ENCODE results near the gene ZNF45. TPM values are rescaled to one million over a fixed set of nuclear protein-coding genes. Genes with fewer than 3 reads are reported as not detected.

The ZNF45 gene
- total and polyA plus RNA-seq, 12 donors, result 5.8 to 22.4 (median 15.5) TPM

DNA sequence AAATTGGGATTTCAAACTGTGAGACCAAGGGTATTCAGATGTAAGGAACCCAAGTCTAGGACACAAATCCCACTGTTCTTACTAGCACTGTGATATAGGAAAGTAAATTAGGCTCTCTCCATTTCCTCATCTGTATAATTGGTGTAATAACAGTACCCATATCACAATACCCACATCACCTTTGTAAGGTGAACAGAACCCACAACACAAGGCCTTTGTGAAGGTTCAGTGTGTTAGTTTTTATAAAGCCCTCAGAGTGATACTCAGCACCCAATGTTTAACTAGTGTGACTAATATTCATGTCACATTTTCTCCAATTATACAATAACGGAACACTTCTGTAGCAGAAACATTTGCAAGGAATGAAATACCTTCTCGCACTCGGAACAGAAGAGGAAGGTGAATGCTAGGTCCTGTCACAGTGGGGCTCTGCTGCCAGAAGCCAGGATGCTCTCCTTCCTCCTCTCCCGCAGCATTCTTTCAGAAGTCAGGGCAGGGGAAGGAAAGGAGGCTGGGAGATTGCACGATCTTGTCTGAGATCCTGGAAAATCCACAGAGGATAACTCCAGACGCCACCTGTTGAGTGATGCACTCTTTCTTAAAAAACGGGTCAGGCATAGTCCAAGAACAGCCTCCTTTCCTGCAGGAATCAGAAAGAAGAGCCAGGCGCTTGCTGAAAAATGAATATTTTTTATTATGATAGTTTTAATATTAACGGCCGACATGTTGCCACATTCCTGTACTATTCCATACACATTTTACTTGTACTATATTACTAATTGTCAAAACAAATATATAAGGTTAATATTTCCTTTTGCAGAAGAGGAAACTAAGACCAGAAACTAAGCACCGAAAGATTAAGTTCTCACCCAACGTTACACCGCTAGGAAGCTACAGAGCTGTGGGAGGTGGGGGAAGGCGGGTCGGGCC is 762 bp downstream of the ZNF45 start:
- intact Hi-C loops (cut with DNase I), result no loop called here
- no peak for DNase-seq
- 8 to 13% (median 9%) methylated on average over 15 of the region's 15 CpGs for WGBS, 4 donors
- Histone ChIP-seq H3K4me1 (replicated peaks in 1 of 2) (peaks cover 0 to 17% of the 10 kb centered on the region in 2 donors), H3K27ac (peak overlapping the region in 4 of 5 donors; percentile 85 to 92 (median 88)), H3K27me3 (no peaks in the 10 kb centered on the region), H3K36me3 (replicated peaks in 1 of 2) (peaks cover 0 to 32% of the 10 kb centered on the region in 2 donors), H3K4me3 (peak overlapping the region; percentile 2 to 77 (median 64)), H3K9me3 (replicated peaks in 1 of 3) (no peaks in the 10 kb centered on the region)
- TF ChIP-seq POLR2A (IDR thresholded peaks at IDR 0.05) (no peak), CTCF (IDR thresholded peaks at IDR 0.05) (no peak)

GRCh38 chr19:43928820-43929219 is 6.3 kb downstream of the ZNF45 start:
- intact Hi-C loops (cut with DNase I), result no loop called here
- no peak overlapping the region for H3K4me3 ChIP-seq
- TF ChIP-seq CTCF (IDR thresholded peaks at IDR 0.05) (no peak), POLR2A (IDR thresholded peaks at IDR 0.05) (no peak)
- no peaks in the 10 kb centered on the region for H3K27me3 ChIP-seq
- peaks cover 0 to 6% of the 10 kb centered on the region in 2 donors for H3K4me1 ChIP-seq (replicated peaks in 1 of 2)
- DNase-seq, result no peak
- H3K9me3 ChIP-seq (replicated peaks in 1 of 3), result no peaks in the 10 kb centered on the region
- 93 to 96% (median 95%) methylated on average over 5 of the region's 5 CpGs for WGBS, 4 donors
- H3K36me3 ChIP-seq (replicated peaks in 1 of 2), result peaks cover 0 to 60% of the 10 kb centered on the region in 2 donors
- no peak overlapping the region for H3K27ac ChIP-seq

DNA sequence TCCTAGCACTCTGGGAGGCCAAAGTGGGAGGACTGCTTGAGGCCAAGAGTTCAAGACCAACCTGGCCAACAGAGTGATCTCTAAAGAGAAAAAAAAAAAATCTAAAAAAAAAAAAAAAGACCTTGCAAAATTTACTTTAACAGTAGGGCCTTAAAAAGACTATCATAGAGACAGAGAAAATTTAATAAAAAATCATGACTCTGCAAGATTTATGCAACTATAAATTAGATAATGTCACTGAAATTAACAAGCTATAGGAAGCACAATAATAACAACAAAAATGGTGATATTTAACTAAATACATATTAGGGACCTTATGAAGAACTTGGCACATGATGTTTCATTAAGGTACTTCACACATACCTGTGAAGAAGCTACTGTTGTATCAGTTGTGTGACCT is 11.2 kb downstream of the ZNF45 start:
- no peak for DNase-seq
- no peaks in the 10 kb centered on the region for H3K27me3 ChIP-seq
- H3K36me3 ChIP-seq (replicated peaks in 1 of 2), result peaks cover 0 to 65% of the 10 kb centered on the region in 2 donors
- TF ChIP-seq POLR2A (IDR thresholded peaks at IDR 0.05) (no peak), CTCF (IDR thresholded peaks at IDR 0.05) (no peak)
- no peak overlapping the region for H3K27ac ChIP-seq
- intact Hi-C loops (cut with DNase I), result no loop called here
- H3K4me3 ChIP-seq, result no peak overlapping the region
- peaks cover 0 to 6% (median 0%) of the 10 kb centered on the region in 3 donors for H3K9me3 ChIP-seq (replicated peaks in 1 of 3)
- no peaks in the 10 kb centered on the region for H3K4me1 ChIP-seq (replicated peaks in 1 of 2)

DNA sequence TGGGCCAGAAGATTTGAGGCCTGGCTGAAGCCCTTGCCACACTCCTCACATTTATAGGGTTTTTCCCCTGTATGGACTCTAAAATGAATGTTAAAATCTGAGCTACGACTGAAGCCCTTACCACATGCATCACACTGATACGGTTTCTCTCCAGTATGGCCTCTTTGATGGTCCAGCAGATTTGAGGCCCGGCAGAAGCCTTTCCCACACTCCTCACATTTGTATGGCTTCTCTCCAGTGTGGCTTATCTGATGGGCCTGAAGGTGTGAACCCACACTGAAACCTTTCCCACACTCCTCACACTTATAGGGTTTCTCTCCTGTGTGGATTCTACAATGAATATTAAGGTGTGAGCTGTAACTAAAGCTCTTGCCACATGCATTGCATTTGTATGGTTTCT is 21.0 kb downstream of the ZNF45 start:
- WGBS, 4 donors, result 67 to 97% (median 86%) methylated on average over 3 of the region's 3 CpGs
- no peaks in the 10 kb centered on the region for H3K4me1 ChIP-seq (replicated peaks in 1 of 2)
- H3K4me3 ChIP-seq, result peak overlapping the region in 1 of 4 donors; percentile 19
- intact Hi-C loops (cut with DNase I), result no loop called here
- no peaks in the 10 kb centered on the region for H3K27me3 ChIP-seq
- TF ChIP-seq CTCF (IDR thresholded peaks at IDR 0.05), result no peak
- no peak for TF ChIP-seq POLR2A (IDR thresholded peaks at IDR 0.05)
- H3K36me3 ChIP-seq (replicated peaks in 1 of 2), result peaks cover 6 to 50% of the 10 kb centered on the region in 2 donors
- peaks cover 15 to 77% (median 16%) of the 10 kb centered on the region in 3 donors for H3K9me3 ChIP-seq (replicated peaks in 1 of 3)
- DNase-seq, result no peak
- no peak overlapping the region for H3K27ac ChIP-seq

All from adrenal gland (tissue), 12 donors.